H1 (cell line): ENCODE results near the gene ASTN2. TPM values are rescaled to one million over a fixed set of nuclear protein-coding genes. Genes with fewer than 3 reads are reported as not detected.

ENCODE experiments used
- TCF12 ChIP-seq: IDR thresholded peaks from 2 replicates; pipeline ENCODE4 v1.6.1; 2011; ENCODE audit warnings: low read depth, mild to moderate bottlenecking, low read length
- polyA plus RNA-seq, 7 experiments: library from polyadenylated mRNA; depleted of rRNA in 3 of 7; stranded (reverse) in 5 of 7; unstranded in 2 of 7; fragments of >200 nt in 5 of 7; fragments of 200-250 nt in 2 of 7; gene quantifications; 1 replicate in 5 of 7; 2 replicates in 1 of 7; 4 replicates in 1 of 7; pipeline versions ENCODE4 v1.2.1 to v1.2.3, GENCODE V29; 2011 to 2013; ENCODE audit warnings: missing spikeins in 2 of 7, mixed read lengths in 2 of 7
- total RNA-seq: library from RNA; stranded (reverse); fragmentation: NEBNext Ultra II Directional; extraction: Animal tissue kit (Norgen Biotek cat#: 25700); gene quantifications from 2 replicates; pipeline ENCODE4 v1.2.1, GENCODE V29; 2021

Gene ASTN2
- total and polyA plus RNA-seq, 2 of the 8 experiments (the other 6 are each of a cell fraction or from before 2014, with no cell fraction given), result 8.2 to 13.7 TPM

GRCh38 chr9:117354244-117354847 is 60.5 kb downstream of the ASTN2 start (continued):
- 0 out of 2 replicates have a peak, but pooled peaks have one; percentile 37 for TF ChIP-seq TCF12
